Keratinocyte (primary cell): ENCODE measurements around the gene GAS6.
"Not testable (repeated sequence)": the region's sequence is repeated elsewhere in the genome, so short reads cannot be mapped to it uniquely, and the experiment has no call there.

Experiments used
- CTCF ChIP-seq, 3 experiments: IDR thresholded peaks in 1 of 3; conservative IDR thresholded peaks in 1 of 3; optimal IDR thresholded peaks in 1 of 3; 2 replicates in 2 of 3; 3 replicates in 1 of 3; pipeline versions ENCODE3 to v1.5.1; 2011; ENCODE audit warnings: low read length in 3 of 3, mild to moderate bottlenecking in 3 of 3, moderate library complexity in 2 of 3, control low read depth in 1 of 3, inconsistent platforms in 1 of 3; ENCODE audit not compliant: insufficient read depth in 2 of 3; ENCODE audit errors: extremely low read depth in 1 of 3
- EZH2 ChIP-seq: IDR thresholded peaks from one replicate; pipeline ENCODE4 v1.6.1; 2012; ENCODE audit warnings: inconsistent platforms, mild to moderate bottlenecking, low read length, moderate library complexity

DNA sequence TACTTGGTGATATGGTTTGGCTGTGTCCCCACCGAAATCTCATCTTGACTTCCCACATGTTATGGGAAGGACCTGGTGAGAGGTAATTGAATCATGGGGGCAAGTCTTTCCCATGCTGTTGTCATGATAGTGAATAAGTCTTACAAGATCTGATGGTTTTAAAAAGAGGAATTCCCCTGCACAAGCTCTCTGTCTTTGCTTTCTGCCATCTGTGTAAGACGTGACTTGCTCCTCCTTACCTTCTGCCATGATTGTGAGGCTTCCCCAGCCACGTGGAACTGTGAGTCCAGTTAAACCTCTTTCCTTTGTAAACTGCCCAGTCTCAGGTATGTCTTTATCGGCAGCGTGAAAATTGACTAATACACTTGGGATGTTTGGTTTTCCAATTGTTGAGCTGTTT lies 4.0 kb upstream of the GAS6 start:
- not testable (repeated sequence) for TF ChIP-seq CTCF (optimal IDR thresholded peaks at IDR 0.05 in 1 of 3, IDR thresholded peaks at IDR 0.05 in 1 of 3, conservative IDR thresholded peaks at IDR 0.05 in 1 of 3; ENCODE audit: extremely low read depth in 1 of 3, insufficient read depth in 2 of 3, low read length in 3 of 3); EZH2
